ENCODE results near the gene RETREG2. TPM values are rescaled to one million over a fixed set of nuclear protein-coding genes. Genes with fewer than 3 reads are reported as not detected.

RETREG2 gene
- total RNA-seq, 1 experiment from 2014 or later = 46.7 TPM

DNA sequence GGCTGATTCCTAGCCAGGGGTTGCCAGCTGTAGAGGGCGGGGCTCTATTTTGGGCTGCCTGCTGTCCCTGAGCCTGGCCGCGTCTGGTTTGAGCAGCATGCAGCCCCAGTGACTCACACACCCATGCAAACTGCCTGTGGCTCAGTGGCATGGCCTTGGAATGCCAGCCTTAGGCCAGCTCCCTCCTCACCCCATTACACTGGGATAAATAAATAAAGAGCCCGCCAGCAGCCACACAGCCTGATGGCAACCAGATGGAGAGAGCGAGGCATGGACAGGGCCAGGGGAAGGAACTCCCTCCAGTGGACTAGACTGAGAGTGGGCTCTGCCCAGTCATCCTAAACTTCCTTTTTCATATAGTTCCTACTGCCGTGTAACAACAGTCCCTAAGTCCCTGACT lies 35.7 kb upstream of the RETREG2 start:
- Histone ChIP-seq H3K79me1 (ENCODE audit: insufficient read depth, low read depth, low read length, poor library complexity, severe bottlenecking) (no peaks in the 10 kb centered on the region), H2AFZ (ENCODE audit: low read length) (no peak overlapping the region), H2BK20ac (ENCODE audit: low read depth, low read length, poor library complexity, severe bottlenecking) (no peak overlapping the region), H4K91ac (ENCODE audit: insufficient read length, low read depth, low read length) (no peak overlapping the region), H3K9ac (ENCODE audit: extremely low read depth, insufficient read length, low read length) (no peak overlapping the region), H3K4ac (ENCODE audit: low read depth, low read length) (no peak overlapping the region), H2AK5ac (ENCODE audit: insufficient read length, low read length) (no peak overlapping the region), H3K14ac (ENCODE audit: insufficient read depth, low read length) (no peak overlapping the region), H2BK15ac (ENCODE audit: low read depth, low read length) (no peak overlapping the region), H3K9me3 (ENCODE audit: control insufficient read depth, low read depth, low read length) (no peaks in the 10 kb centered on the region), H3K4me2 (ENCODE audit: insufficient read depth, insufficient read length, low read length) (no peak overlapping the region), H3K18ac (ENCODE audit: insufficient read length, low read depth, low read length) (no peak overlapping the region), H4K5ac (ENCODE audit: insufficient read length, low read depth, low read length) (no peak overlapping the region), H2BK12ac (ENCODE audit: insufficient read length, low read depth, low read length) (no peak overlapping the region), H3K56ac (ENCODE audit: insufficient read length, low read depth, low read length) (no peak overlapping the region), H3K79me2 (ENCODE audit: insufficient read depth, low read length) (no peaks in the 10 kb centered on the region), H3K23me2 (ENCODE audit: insufficient read length, low read depth, low read length, poor library complexity, severe bottlenecking) (no peaks in the 10 kb centered on the region), H3K27ac (ENCODE audit: insufficient read length, low read depth, low read length) (no peak overlapping the region), H4K20me1 (ENCODE audit: control insufficient read depth, insufficient read depth, insufficient read length) (no peaks in the 10 kb centered on the region), H2BK5ac (ENCODE audit: insufficient read length, low read length) (no peak overlapping the region), H3T11ph (ENCODE audit: low read length) (no peak overlapping the region), H3K4me1 (ENCODE audit: insufficient read depth, low read length) (no peaks in the 10 kb centered on the region), H2BK120ac (ENCODE audit: low read depth, low read length, poor library complexity, severe bottlenecking) (no peak overlapping the region), H4K8ac (replicated peaks; ENCODE audit: insufficient read length, low read depth, low read length) (no peak overlapping the region), H3K27me3 (ENCODE audit: insufficient read depth, low read length) (no peaks in the 10 kb centered on the region), H3K23ac (ENCODE audit: insufficient read length, low read depth, low read length) (no peak overlapping the region)
- H3K9me3 Mint-ChIP-seq = no peaks in the 10 kb centered on the region
- H3K27ac Mint-ChIP-seq = no peak overlapping the region
- TF ChIP-seq CTCF (conservative IDR thresholded peaks at IDR 0.05) = no peak
- no peaks in the 10 kb centered on the region for H3K4me1 Mint-ChIP-seq
- no CpG with 5 or more reads among the region's 6 CpGs for WGBS (ENCODE audit: extremely low coverage, insufficient read length, low lambda C conversion rate)
- no peak overlapping the region for H3K4me3 Mint-ChIP-seq
- H3K36me3 Mint-ChIP-seq (ENCODE audit: insufficient read depth in 1 of 3, low read depth in 3 of 3) = peaks cover 8 to 30% (median 22%) of the 10 kb centered on the region in 3 experiments; a peak in 6 of 7 replicates
- H3K27me3 Mint-ChIP-seq (ENCODE audit: low read depth) = no peaks in the 10 kb centered on the region
- DNase-seq = no peak
